Left cardiac atrium (tissue), 4 donors: ENCODE data around the gene CD160. TPM values are rescaled to one million over a fixed set of nuclear protein-coding genes. Genes with fewer than 3 reads are reported as not detected.
A peak's percentile ranks its signal among the peaks of the same experiment; 100 is the strongest.
"Not testable (repeated sequence)": the region's sequence is repeated elsewhere in the genome, so short reads cannot be mapped to it uniquely, and the experiment has no call there.

Source experiments
- ATAC-seq, 2 donors: fragments of 200-7000 bp; cut with Tn5 transposase; one replicate each; pipeline ENCODE4 v1.9.1; 2020; ENCODE audit warnings: mild to moderate bottlenecking in 2 of 2, moderate library complexity in 2 of 2
- DNase-seq: peaks from one replicate; pipeline ENCODE4 v3.0.0-alpha.2; 2020
- intact Hi-C, 2 donors: fragments of 100-400 bp; cut with DNase I; formaldehyde crosslinking; loops; one replicate each; pipeline versions ENCODE4 v1.14.1 to v1.15.1; 2022 to 2023
- total RNA-seq, 2 donors: library from RNA; stranded (reverse); fragmentation: NEBNext Ultra II Directional; extraction: Animal tissue kit (Norgen Biotek cat#: 25700); gene quantifications; one replicate each; pipeline ENCODE4 v1.2.1, GENCODE V29; 2021
- donor health status: DM: no; HTN: yes; CAD: no.
- donor health status: DM: no; HTN: yes; CAD: no; lungs with severe emphysema.
- donor health status: DM: yes; HTN: yes; CAD: no.
- donor health status: Dilated cardiomyopathy.

CD160 gene
- total RNA-seq, 2 donors from 2014 or later = 0.21 TPM; not detected in 1

- no peak for ATAC-seq
- intact Hi-C loops = no loop called here
- no peak for DNase-seq
Measured at GRCh38 chr1:145707183-145707867, 12.0 kb upstream of the CD160 start, which contains the start of gene PDZK1. Gene PDZK1 (minus strand): TSS chr1:145707368. CDS start chr1:145688021, 19,347 bp downstream.

DNA sequence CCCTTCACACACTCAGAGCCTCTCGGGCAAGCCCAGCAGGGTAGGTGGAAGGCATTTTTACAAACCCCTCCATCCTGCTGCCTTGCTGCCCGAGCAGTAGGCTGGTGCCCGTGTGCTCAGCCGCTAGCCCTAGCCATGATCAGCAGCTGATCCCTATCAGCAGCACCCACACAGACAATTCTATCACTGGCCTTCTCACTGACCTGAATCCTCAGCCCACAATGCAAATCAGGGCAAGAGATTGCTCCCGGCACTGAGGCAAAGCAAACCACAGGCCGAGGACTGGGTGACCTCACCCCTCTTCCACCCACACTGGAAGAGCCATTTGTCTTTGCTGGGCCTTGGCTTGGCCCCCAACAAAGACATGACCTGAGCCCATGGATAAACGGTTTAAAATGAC is 11.2 kb upstream of the CD160 start:
- no peak for DNase-seq
- no peak for ATAC-seq
- intact Hi-C loops = no loop called here

DNA sequence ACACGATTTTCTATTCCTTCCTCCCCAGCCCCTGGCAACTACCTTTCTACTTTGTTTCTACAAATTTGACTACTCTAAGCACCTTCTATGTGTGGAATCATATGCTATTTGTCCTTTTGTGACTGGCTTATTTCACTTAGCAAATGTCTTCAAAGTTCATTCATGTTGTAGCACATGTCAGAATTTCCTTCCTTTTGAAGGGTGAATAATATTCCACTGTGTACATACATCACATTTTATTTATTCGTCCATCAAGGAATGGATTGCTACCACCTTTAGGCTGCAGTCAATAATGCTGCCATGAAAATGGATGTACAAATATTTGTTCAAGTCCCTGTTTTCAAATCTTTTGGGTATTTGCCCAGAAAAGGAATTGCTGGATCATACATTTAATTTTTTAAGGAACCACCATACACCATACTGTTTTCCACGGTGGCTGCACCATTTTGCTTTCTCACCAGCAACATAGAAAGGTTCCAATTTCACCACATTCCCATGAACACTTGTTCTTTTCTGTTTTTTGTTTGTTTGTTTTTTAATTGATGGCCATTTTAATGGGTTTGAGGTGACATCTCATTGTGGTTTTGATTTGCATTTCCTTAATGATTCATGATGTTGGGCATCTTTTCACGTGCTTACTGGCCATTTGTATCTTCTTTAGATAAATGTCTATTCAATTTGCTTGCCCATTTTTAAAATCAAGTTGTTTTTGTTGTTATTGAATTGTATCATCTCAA is 8.8 kb upstream of the CD160 start:
- intact Hi-C loops = no loop called here
- ATAC-seq (no peak), DNase-seq (no peak)

DNA sequence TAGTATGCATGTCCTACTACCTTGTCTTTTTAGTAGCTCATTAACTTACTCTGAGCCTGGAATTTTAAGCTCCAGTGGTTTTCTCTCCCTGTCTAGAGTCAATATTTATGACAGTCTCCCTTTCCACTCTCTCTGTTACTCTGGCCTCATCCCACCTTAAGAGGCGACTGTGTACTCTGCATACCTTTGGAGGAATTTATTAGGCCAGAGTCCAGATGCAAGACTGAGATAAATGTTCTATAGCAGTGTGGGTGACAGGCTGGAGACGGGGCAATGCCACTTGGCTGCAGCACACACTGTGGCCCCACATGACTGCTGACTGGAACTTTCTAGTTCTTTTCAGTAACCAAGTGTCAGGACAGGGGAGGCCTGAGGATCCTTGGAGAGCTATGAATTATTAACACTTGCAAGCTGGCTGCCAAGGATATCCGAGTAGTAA is 8.1 kb upstream of the CD160 start:
- intact Hi-C loops = no loop called here
- DNase-seq = no peak
- no peak for ATAC-seq

DNA sequence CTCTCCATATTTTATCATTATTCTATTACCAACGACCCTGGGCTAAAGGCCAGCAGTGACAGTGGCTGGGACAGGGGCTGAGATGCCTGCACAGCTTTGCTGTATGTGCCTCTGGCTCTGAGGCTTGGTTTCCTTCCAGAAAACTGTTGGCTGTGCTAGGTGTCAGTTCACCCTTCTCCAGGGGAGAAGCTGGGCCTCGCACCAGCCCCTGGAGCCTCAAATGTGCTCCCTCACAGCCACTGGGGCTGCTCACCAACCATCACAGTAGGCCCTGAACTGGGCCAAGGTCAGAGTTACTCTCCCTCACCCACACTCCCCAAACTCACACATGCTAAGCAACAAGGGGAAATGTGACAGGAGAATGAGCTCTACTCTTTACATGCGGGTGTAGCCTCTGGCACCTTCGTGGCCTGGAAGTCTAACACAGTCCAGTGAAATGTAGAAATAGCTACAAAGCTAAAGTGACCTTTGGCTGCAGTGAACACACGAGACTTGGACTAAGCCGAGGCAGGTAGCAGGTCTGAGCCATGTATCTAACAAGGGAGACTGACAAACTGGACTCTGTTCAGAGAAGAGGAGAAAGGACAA is 4.7 kb upstream of the CD160 start:
- ATAC-seq (peak; percentile 94 to 96), DNase-seq (peak; percentile 54)
- intact Hi-C loops = no loop called here

GRCh38 chr1:145716641-145717345 is 2.5 kb upstream of the CD160 start:
- intact Hi-C loops = no loop called here
- ATAC-seq (no peak), DNase-seq (no peak)

- ATAC-seq (no peak), DNase-seq (no peak)
- intact Hi-C loops = no loop called here
Measured at GRCh38 chr1:145717833-145718232, 1.5 kb upstream of the CD160 start.

DNA sequence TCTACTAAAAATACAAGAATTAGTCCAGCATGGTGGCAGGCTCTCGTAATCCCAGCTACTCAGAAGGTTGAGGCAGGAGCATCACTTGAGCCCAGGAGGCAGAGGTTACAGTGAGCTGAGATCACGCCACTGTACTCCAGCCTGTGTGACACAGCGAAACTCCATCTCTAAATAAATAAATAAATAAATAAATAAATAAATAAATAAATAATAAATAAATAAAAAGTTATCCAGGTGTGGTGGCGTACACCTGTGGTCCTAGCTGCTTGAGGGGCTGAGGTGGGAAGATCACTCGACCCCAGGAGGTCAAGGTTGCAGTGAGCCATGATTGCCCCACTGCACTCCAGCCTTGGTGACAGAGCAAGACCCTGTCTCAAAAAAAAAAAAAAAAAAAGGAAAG is 834 bp upstream of the CD160 start:
- DNase-seq, ATAC-seq, intact Hi-C loops: not testable (repeated sequence)

- no peak for ATAC-seq
Measured at GRCh38 chr1:145720556-145720877, 1.2 kb downstream of the CD160 start.

GRCh38 chr1:145720878-145721671 is 1.8 kb downstream of the CD160 start:
- ATAC-seq = peak; percentile 96 to 97
- peak; percentile 71 for DNase-seq
- intact Hi-C loops = no loop called here

More at GRCh38 chr1:145720556-145720877, 1.2 kb downstream of the CD160 start:
- intact Hi-C loops = no loop called here
- no peak for DNase-seq

- intact Hi-C loops, DNase-seq, ATAC-seq: not testable (repeated sequence)
Measured at GRCh38 chr1:145726193-145726592, 6.9 kb downstream of the CD160 start.

DNA sequence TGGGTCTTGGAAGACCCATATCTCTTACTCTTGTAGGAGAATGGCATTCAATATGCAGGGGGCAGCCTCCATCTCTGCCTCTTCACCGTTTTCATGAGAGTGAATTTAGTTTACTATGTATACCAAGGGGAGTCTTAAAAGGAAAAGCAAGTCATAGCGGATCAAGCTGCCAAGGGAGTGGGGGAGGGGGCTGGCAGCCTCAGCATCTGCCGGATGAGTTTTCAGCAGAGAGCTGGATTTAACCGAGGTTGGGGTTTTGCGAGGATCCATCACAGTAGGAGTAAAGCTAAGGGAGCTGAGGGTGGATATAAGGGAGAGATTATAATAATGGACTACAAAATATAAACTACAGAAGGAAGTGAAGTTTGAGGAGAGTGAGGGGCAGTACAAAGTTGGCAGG is 9.9 kb downstream of the CD160 start:
- ATAC-seq = no peak
- intact Hi-C loops = no loop called here
- no peak for DNase-seq

DNA sequence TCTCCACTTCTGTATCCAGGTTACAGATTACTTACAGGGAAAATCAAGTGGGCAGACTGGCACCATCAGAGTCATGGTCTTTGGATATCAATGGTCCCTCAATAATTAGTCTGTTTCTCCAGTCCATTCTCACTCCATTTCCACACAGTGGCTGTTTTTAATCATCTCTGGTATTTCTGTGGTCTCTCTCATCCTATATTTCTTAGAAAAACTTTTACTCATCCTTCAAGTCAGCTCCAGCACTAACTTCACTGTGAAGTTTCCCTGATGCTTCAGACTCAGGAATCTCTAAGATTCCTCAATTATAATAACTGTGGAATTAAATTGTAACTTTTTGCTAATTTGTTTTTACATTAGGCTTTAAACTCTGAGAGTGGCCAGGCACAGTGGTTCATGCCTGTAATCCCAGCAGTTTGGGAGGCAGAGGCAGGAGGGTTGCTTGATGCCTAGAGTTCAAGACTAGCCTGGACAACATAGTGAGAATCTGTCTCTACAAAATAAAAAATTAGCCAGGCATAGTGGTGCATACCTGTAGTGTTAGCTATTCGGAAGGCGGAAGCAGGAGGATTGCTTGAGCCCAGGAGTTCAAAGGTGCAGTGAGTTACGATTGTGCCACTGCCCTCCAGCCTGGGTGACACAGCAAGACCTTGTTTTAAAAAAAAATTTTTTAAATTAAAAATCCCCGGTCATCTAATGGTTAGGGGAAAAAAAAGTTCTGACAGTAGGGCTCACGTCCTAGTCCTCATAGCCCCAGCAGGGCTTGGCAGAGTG is 10.6 kb downstream of the CD160 start:
- no peak for ATAC-seq
- intact Hi-C loops = no loop called here
- no peak for DNase-seq

- DNase-seq = no peak
- intact Hi-C loops = no loop called here
- no peak for ATAC-seq
Measured at GRCh38 chr1:145730467-145730866, 11.2 kb downstream of the CD160 start.

- ATAC-seq (no peak), DNase-seq (no peak)
- intact Hi-C loops = no loop called here
Measured at GRCh38 chr1:145730900-145731299, 11.6 kb downstream of the CD160 start.

- DNase-seq = no peak
- intact Hi-C loops = no loop called here
- no peak for ATAC-seq
Measured at GRCh38 chr1:145736191-145736590, 16.9 kb downstream of the CD160 start.

GRCh38 chr1:145740269-145740668 is 21.0 kb downstream of the CD160 start:
- ATAC-seq (no peak), DNase-seq (no peak)
- intact Hi-C loops = no loop called here
